K562 (cell line): ENCODE data around the gene POC1B.

Source experiments
- EP300 ChIP-seq: IDR thresholded peaks from 2 replicates; pipeline ENCODE4 v1.6.1; 2012; ENCODE audit warnings: low read length, improper control_type of control experiment
- POLR2A ChIP-seq: fragments of 450-650 bp; conservative IDR thresholded peaks from 2 replicates; pipeline ENCODE4 v1.6.1; 2016
- POLR2AphosphoS5 ChIP-seq: IDR thresholded peaks from 2 replicates; pipeline ENCODE4 v1.6.1; 2011; ENCODE audit warnings: mild to moderate bottlenecking, low read depth, low read length, moderate library complexity; ENCODE audit not compliant: control insufficient read depth, insufficient read depth
- RAD51 ChIP-seq: fragments of 450-650 bp; IDR thresholded peaks from 2 replicates; pipeline ENCODE4 v1.7.1; 2016; ENCODE audit warnings: low read depth, mild to moderate bottlenecking, borderline replicate concordance
- RNF2 ChIP-seq: sonication (generic); IDR thresholded peaks from 2 replicates; pipeline ENCODE4 v1.6.1; 2016
- ZNF274 ChIP-seq: IDR thresholded peaks from 2 replicates; pipeline ENCODE4 v1.6.1; 2011; ENCODE audit warnings: low read depth, mild to moderate bottlenecking, low read length, moderate library complexity, borderline replicate concordance
- ZNF3 ChIP-seq: fragments of 250-450 bp; sonication (Bioruptor Pico); IDR thresholded peaks from 2 replicates; pipeline ENCODE4 v1.5.0; 2021; ENCODE audit warnings: mild to moderate bottlenecking, moderate library complexity
- TF ChIP-seq, protein P1 (sequence below), 2 experiments: fragments of 450-650 bp; formaldehyde crosslinking in 1 of 2; IDR thresholded peaks; 2 replicates each; pipeline versions ENCODE4 v1.4.0 to v1.6.1; 2014 to 2020; ENCODE audit warnings: mild to moderate bottlenecking in 2 of 2, borderline replicate concordance in 1 of 2, low read depth in 1 of 2
- TF ChIP-seq, protein P2 (sequence below), 3 experiments: IDR thresholded peaks in 2 of 3; conservative IDR thresholded peaks in 1 of 3; 2 replicates each; pipeline ENCODE4 v1.5.1; 2011 to 2012; ENCODE audit warnings: low read length in 3 of 3, mild to moderate bottlenecking in 3 of 3, control low read depth in 2 of 3, improper control_type of control experiment in 1 of 3, inconsistent platforms in 1 of 3, low read depth in 1 of 3, mixed read lengths in 1 of 3, moderate library complexity in 1 of 3; ENCODE audit not compliant: insufficient read depth in 2 of 3

DNA sequence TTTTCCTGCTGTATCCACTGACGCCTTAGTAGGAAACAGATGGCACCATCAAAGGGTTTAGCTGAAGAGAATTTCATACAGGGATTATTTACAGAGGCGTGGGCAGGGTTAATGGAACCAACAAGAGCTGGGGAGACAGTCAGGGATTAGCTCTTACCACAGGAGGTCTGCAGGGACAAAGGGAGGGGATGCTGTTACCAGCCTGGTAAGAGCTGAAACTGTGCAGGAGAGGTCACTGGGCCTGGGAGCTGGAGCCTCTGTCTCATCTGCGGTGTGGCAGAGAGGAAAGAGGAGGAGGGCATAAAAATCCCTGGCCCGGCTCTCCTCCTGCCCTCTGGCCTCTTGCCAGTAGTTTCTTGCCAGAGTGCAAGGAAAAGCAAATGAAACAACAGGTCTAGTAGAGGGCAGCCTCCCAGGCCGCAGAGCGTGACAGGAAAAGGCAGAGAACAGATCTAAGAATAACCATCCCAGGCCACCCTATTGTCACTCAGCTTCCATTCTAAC lies 18.9 kb upstream of the POC1B start:
- TF ChIP-seq, protein P1, sequence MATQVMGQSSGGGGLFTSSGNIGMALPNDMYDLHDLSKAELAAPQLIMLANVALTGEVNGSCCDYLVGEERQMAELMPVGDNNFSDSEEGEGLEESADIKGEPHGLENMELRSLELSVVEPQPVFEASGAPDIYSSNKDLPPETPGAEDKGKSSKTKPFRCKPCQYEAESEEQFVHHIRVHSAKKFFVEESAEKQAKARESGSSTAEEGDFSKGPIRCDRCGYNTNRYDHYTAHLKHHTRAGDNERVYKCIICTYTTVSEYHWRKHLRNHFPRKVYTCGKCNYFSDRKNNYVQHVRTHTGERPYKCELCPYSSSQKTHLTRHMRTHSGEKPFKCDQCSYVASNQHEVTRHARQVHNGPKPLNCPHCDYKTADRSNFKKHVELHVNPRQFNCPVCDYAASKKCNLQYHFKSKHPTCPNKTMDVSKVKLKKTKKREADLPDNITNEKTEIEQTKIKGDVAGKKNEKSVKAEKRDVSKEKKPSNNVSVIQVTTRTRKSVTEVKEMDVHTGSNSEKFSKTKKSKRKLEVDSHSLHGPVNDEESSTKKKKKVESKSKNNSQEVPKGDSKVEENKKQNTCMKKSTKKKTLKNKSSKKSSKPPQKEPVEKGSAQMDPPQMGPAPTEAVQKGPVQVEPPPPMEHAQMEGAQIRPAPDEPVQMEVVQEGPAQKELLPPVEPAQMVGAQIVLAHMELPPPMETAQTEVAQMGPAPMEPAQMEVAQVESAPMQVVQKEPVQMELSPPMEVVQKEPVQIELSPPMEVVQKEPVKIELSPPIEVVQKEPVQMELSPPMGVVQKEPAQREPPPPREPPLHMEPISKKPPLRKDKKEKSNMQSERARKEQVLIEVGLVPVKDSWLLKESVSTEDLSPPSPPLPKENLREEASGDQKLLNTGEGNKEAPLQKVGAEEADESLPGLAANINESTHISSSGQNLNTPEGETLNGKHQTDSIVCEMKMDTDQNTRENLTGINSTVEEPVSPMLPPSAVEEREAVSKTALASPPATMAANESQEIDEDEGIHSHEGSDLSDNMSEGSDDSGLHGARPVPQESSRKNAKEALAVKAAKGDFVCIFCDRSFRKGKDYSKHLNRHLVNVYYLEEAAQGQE (IDR thresholded peaks at IDR 0.05; ENCODE audit: borderline replicate concordance), result no peak
- TF ChIP-seq, protein P1 (CRISPR knock-in tag; IDR thresholded peaks at IDR 0.05; ENCODE audit: low read depth), result no peak
- no peak for TF ChIP-seq ZNF274
- no peak for TF ChIP-seq RNF2
- TF ChIP-seq ZNF3 (CRISPR knock-in tag), result no peak
- TF ChIP-seq, protein P2, sequence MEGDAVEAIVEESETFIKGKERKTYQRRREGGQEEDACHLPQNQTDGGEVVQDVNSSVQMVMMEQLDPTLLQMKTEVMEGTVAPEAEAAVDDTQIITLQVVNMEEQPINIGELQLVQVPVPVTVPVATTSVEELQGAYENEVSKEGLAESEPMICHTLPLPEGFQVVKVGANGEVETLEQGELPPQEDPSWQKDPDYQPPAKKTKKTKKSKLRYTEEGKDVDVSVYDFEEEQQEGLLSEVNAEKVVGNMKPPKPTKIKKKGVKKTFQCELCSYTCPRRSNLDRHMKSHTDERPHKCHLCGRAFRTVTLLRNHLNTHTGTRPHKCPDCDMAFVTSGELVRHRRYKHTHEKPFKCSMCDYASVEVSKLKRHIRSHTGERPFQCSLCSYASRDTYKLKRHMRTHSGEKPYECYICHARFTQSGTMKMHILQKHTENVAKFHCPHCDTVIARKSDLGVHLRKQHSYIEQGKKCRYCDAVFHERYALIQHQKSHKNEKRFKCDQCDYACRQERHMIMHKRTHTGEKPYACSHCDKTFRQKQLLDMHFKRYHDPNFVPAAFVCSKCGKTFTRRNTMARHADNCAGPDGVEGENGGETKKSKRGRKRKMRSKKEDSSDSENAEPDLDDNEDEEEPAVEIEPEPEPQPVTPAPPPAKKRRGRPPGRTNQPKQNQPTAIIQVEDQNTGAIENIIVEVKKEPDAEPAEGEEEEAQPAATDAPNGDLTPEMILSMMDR (IDR thresholded peaks at IDR 0.05 in 2 of 3, conservative IDR thresholded peaks at IDR 0.05 in 1 of 3; ENCODE audit: insufficient read depth in 2 of 3, low read depth in 1 of 3, low read length in 3 of 3), result no peak
- TF ChIP-seq EP300, result no peak
- no peak for TF ChIP-seq RAD51
- TF ChIP-seq POLR2AphosphoS5, result no peak
- no peak for TF ChIP-seq POLR2A
